Colonic mucosa (tissue), 4 donors: ENCODE results near the gene DDT. TPM values are rescaled to one million over a fixed set of nuclear protein-coding genes. Genes with fewer than 3 reads are reported as not detected.
A peak's percentile ranks its signal among the peaks of the same experiment; 100 is the strongest.

Experiments
- DNase-seq: peaks from one replicate; pipeline ENCODE4 v3.0.0-alpha.2; 2020
- H3K27ac ChIP-seq: fragments of 200-600 bp; one replicate; pipeline ENCODE4 v1.8.0; 2021
- H3K27me3 ChIP-seq: fragments of 200-600 bp; one replicate; pipeline ENCODE4 v1.8.0; 2021
- H3K36me3 ChIP-seq: fragments of 200-600 bp; one replicate; pipeline ENCODE4 v1.8.0; 2021
- H3K4me1 ChIP-seq: fragments of 200-600 bp; one replicate; pipeline ENCODE4 v1.8.0; 2021; ENCODE audit warnings: mild to moderate bottlenecking
- H3K4me3 ChIP-seq: fragments of 200-600 bp; one replicate; pipeline ENCODE4 v1.8.0; 2021
- H3K9ac ChIP-seq, 2 donors: one replicate each; pipeline ENCODE4 v1.7.0; 2013; ENCODE audit warnings: control low read depth in 2 of 2, low read depth in 2 of 2, low read length in 2 of 2
- H3K9me3 ChIP-seq: fragments of 200-600 bp; one replicate; pipeline ENCODE4 v1.8.0; 2021
- CTCF ChIP-seq: fragments of 200-600 bp; IDR thresholded peaks from one replicate; pipeline ENCODE4 v1.8.0; 2022; ENCODE audit warnings: antibody characterized with exemption, mild to moderate bottlenecking
- intact Hi-C: fragments of 100-400 bp; cut with DNase I; formaldehyde crosslinking; loops from one replicate; pipeline ENCODE4 v1.14.1; 2022
- total RNA-seq, 2 donors: library from RNA; stranded (reverse); fragmentation: NEBNext Ultra II Directional in 1 of 2; extraction: Animal tissue kit (Norgen Biotek cat#: 25700) in 1 of 2; gene quantifications; one replicate each; pipeline ENCODE4 v1.2.1, GENCODE V29; 2021
- donor health status: healthy.
- donor health status: DM: no; HTN: no; CAD: no.
- donor health status: DM: no; HTN: no; CAD: no.

Gene DDT
- total RNA-seq, 2 donors from 2014 or later = 291 to 328 TPM

- intact Hi-C loops = loop anchor here (10.0 kb wide), 1 partner anchor 155 kb away; no protein-coding TSS in a partner anchor
- Histone ChIP-seq H3K9me3 (no peaks in the 10 kb centered on the region), H3K9ac (peak overlapping the region in 1 of 2 donors; percentile 15), H3K4me1 (no peaks in the 10 kb centered on the region), H3K4me3 (no peak overlapping the region), H3K27me3 (no peaks in the 10 kb centered on the region), H3K27ac (no peak overlapping the region), H3K36me3 (no peaks in the 10 kb centered on the region)
- no peak for TF ChIP-seq CTCF
- DNase-seq = no peak
These were observed 35.2 kb upstream of the DDT start for GRCh38 chr22:24009227-24010017.

GRCh38 chr22:24008381-24009226, 34.4 kb upstream of the DDT start:
- DNase-seq = no peak
- intact Hi-C loops = loop anchor here (10.0 kb wide), 1 partner anchor 156 kb away; no protein-coding TSS in a partner anchor
- Histone ChIP-seq H3K4me1 (no peaks in the 10 kb centered on the region), H3K9ac (peak overlapping the region in 1 of 2 donors; percentile 15), H3K27me3 (no peaks in the 10 kb centered on the region), H3K36me3 (no peaks in the 10 kb centered on the region), H3K4me3 (no peak overlapping the region), H3K9me3 (no peaks in the 10 kb centered on the region), H3K27ac (no peak overlapping the region)
- no peak for TF ChIP-seq CTCF

- Histone ChIP-seq H3K4me3 (no peak overlapping the region), H3K9me3 (no peaks in the 10 kb centered on the region), H3K27ac (no peak overlapping the region), H3K4me1 (no peaks in the 10 kb centered on the region), H3K9ac (no peak overlapping the region), H3K27me3 (no peaks in the 10 kb centered on the region), H3K36me3 (no peaks in the 10 kb centered on the region)
- intact Hi-C loops = loop anchor here (10.0 kb wide), 1 partner anchor 157 kb away; no protein-coding TSS in a partner anchor
- TF ChIP-seq CTCF = no peak
- no peak for DNase-seq
These were observed 33.7 kb upstream of the DDT start for GRCh38 chr22:24008022-24008283.

GRCh38 chr22:24007253-24008021, 33.2 kb upstream of the DDT start:
- Histone ChIP-seq H3K4me1 (no peaks in the 10 kb centered on the region), H3K4me3 (no peak overlapping the region), H3K36me3 (no peaks in the 10 kb centered on the region), H3K27me3 (no peaks in the 10 kb centered on the region), H3K9ac (no peak overlapping the region), H3K27ac (no peak overlapping the region), H3K9me3 (no peaks in the 10 kb centered on the region)
- intact Hi-C loops = loop anchor here (10.0 kb wide), 1 partner anchor 157 kb away; no protein-coding TSS in a partner anchor
- TF ChIP-seq CTCF = no peak
- DNase-seq = no peak

GRCh38 chr22:24006914-24007214, 32.6 kb upstream of the DDT start:
- H3K27ac ChIP-seq = no peak overlapping the region
- DNase-seq = no peak
- no peak for TF ChIP-seq CTCF
- no peak overlapping the region for H3K9ac ChIP-seq
- intact Hi-C loops = loop anchor here (10.0 kb wide), 1 partner anchor 158 kb away; no protein-coding TSS in a partner anchor
- no peak overlapping the region for H3K4me3 ChIP-seq
- H3K36me3 ChIP-seq = no peaks in the 10 kb centered on the region
- no peaks in the 10 kb centered on the region for H3K4me1 ChIP-seq
- no peaks in the 10 kb centered on the region for H3K27me3 ChIP-seq
- no peaks in the 10 kb centered on the region for H3K9me3 ChIP-seq
